ENCODE results near the gene SC5D. TPM values are rescaled to one million over a fixed set of nuclear protein-coding genes. Genes with fewer than 3 reads are reported as not detected.
A peak's percentile ranks its signal among the peaks of the same experiment; 100 is the strongest.

SC5D gene
- total RNA-seq, 1 experiment from 2014 or later = 34.7 TPM

GRCh38 chr11:121312483-121312882, 19.9 kb downstream of the SC5D start:
- Mint-ChIP-seq H3K9me3 (ENCODE audit: low read depth, unreplicated experiment) (no peaks in the 10 kb centered on the region), H3K27me3 (ENCODE audit: unreplicated experiment) (no peaks in the 10 kb centered on the region), H3K36me3 (ENCODE audit: insufficient read depth, unreplicated experiment) (no peaks in the 10 kb centered on the region), H3K27ac (ENCODE audit: unreplicated experiment) (no peak overlapping the region), H3K4me3 (ENCODE audit: low read depth, unreplicated experiment) (no peak overlapping the region), H3K4me1 (ENCODE audit: low read depth, unreplicated experiment) (no peaks in the 10 kb centered on the region)
- no peak for TF ChIP-seq CTCF (IDR thresholded peaks at IDR 0.05; ENCODE audit: unreplicated experiment)
- DNase-seq = no peak
- CTCF ChIA-PET = no interaction called here
- BruUV-seq (replicated peaks) = no TSS peak
- intact Hi-C loops (cut with micrococcal nuclease; ENCODE audit: unreplicated experiment) = no loop called here

- H3K36me3 Mint-ChIP-seq (ENCODE audit: insufficient read depth, unreplicated experiment) = no peaks in the 10 kb centered on the region
- no peak overlapping the region for H3K27ac Mint-ChIP-seq (ENCODE audit: unreplicated experiment)
- no peaks in the 10 kb centered on the region for H3K9me3 Mint-ChIP-seq (ENCODE audit: low read depth, unreplicated experiment)
- TF ChIP-seq CTCF (IDR thresholded peaks at IDR 0.05; ENCODE audit: unreplicated experiment) = peak; percentile 26
- H3K27me3 Mint-ChIP-seq (ENCODE audit: unreplicated experiment) = peaks cover 22% of the 10 kb centered on the region
- CTCF ChIA-PET = interaction anchor here (1.0 kb wide), 1 partner anchor 272 kb away, joined by 5 read pairs; no protein-coding TSS in a partner anchor
- peak; percentile 5 for DNase-seq
- H3K4me3 Mint-ChIP-seq (ENCODE audit: low read depth, unreplicated experiment) = no peak overlapping the region
- no TSS peak for BruUV-seq (replicated peaks)
- no peaks in the 10 kb centered on the region for H3K4me1 Mint-ChIP-seq (ENCODE audit: low read depth, unreplicated experiment)
- intact Hi-C loops (cut with micrococcal nuclease; ENCODE audit: unreplicated experiment) = loop anchor here (1.0 kb wide), 1 partner anchor 272 kb away; no protein-coding TSS in a partner anchor
Observed at GRCh38 chr11:121318848-121319834, 26.6 kb downstream of the SC5D start.

- H3K27me3 Mint-ChIP-seq (ENCODE audit: unreplicated experiment) = peaks cover 22% of the 10 kb centered on the region
- intact Hi-C loops (cut with micrococcal nuclease; ENCODE audit: unreplicated experiment) = loop anchor here (10.0 kb wide), 1 partner anchor 143 kb away; no protein-coding TSS in a partner anchor
- CTCF ChIA-PET = no interaction called here
- no peaks in the 10 kb centered on the region for H3K36me3 Mint-ChIP-seq (ENCODE audit: insufficient read depth, unreplicated experiment)
- DNase-seq = peak; percentile 13
- no peak overlapping the region for H3K4me3 Mint-ChIP-seq (ENCODE audit: low read depth, unreplicated experiment)
- BruUV-seq (replicated peaks) = no TSS peak
- H3K27ac Mint-ChIP-seq (ENCODE audit: unreplicated experiment) = no peak overlapping the region
- H3K4me1 Mint-ChIP-seq (ENCODE audit: low read depth, unreplicated experiment) = no peaks in the 10 kb centered on the region
- no peak for TF ChIP-seq CTCF (IDR thresholded peaks at IDR 0.05; ENCODE audit: unreplicated experiment)
- no peaks in the 10 kb centered on the region for H3K9me3 Mint-ChIP-seq (ENCODE audit: low read depth, unreplicated experiment)
Observed at GRCh38 chr11:121321614-121322243, 29.2 kb downstream of the SC5D start.

GRCh38 chr11:121323046-121323607, 30.6 kb downstream of the SC5D start:
- H3K4me3 Mint-ChIP-seq (ENCODE audit: low read depth, unreplicated experiment) = no peak overlapping the region
- DNase-seq = no peak
- no TSS peak for BruUV-seq (replicated peaks)
- H3K4me1 Mint-ChIP-seq (ENCODE audit: low read depth, unreplicated experiment) = no peaks in the 10 kb centered on the region
- TF ChIP-seq CTCF (IDR thresholded peaks at IDR 0.05; ENCODE audit: unreplicated experiment) = no peak
- no peaks in the 10 kb centered on the region for H3K9me3 Mint-ChIP-seq (ENCODE audit: low read depth, unreplicated experiment)
- CTCF ChIA-PET = no interaction called here
- peaks cover 22% of the 10 kb centered on the region for H3K27me3 Mint-ChIP-seq (ENCODE audit: unreplicated experiment)
- H3K27ac Mint-ChIP-seq (ENCODE audit: unreplicated experiment) = no peak overlapping the region
- intact Hi-C loops (cut with micrococcal nuclease; ENCODE audit: unreplicated experiment) = loop anchor here (10.0 kb wide), 1 partner anchor 142 kb away; no protein-coding TSS in a partner anchor
- no peaks in the 10 kb centered on the region for H3K36me3 Mint-ChIP-seq (ENCODE audit: insufficient read depth, unreplicated experiment)
